GM10248 (cell line): Measurements from ENCODE around the gene KHDC4.

Experiments used
- CTCF ChIA-PET: fragments of 300-600 bp; sonication (Branson Sonifier 250); formaldehyde crosslinking; extraction: SDS; loops from one replicate; lab custom pipeline; 2021; ENCODE audit warnings: antibody characterized with exemption; lab: Yijun Ruan, JAX
- POLR2A ChIA-PET: fragments of 350-650 bp; sonication (Branson Sonifier 250); formaldehyde crosslinking; extraction: SDS; loops from one replicate; lab custom pipeline; 2020; ENCODE audit warnings: antibody characterized with exemption; lab: Yijun Ruan, JAX
- DNase-seq: peaks from one replicate; pipeline ENCODE4 v3.0.0; 2012; ENCODE audit errors: extremely low spot score
- TF ChIP-seq, protein P1 (sequence below): IDR thresholded peaks from 2 replicates; pipeline ENCODE4 v1.5.1; 2012; ENCODE audit warnings: mild to moderate bottlenecking, low read depth; ENCODE audit errors: extremely low read depth, missing control alignments, control extremely low read depth

The KHDC4 gene

DNA sequence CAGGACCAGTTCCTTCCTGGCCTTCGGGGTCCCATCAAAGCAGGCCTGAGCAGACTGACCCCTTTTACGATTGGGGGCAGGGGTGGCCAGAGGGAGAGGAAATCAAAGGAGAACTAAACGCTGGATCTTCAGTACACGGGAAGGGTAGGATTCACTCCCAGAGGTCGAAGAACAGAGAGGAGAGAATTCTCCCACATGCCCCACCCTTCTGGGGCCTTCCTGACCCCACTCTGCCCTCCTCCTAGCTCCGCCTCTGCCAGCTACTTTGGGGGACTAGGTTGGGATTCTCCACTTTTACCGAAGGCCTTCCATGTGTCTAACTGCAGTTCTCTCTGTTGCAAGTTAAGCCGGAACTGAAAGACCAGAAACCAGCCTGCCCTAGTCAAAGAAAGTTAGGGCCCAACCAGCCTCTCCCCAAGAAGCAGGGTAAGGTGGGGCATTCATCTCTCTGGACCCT lies 44.8 kb upstream of the KHDC4 start:
- CTCF ChIA-PET: interaction anchor here (0.6 to 19.5 kb wide), 6 partner anchors 9 to 246 kb away, joined by 3 to 215 read pairs (median 20); no protein-coding TSS in a partner anchor

DNA sequence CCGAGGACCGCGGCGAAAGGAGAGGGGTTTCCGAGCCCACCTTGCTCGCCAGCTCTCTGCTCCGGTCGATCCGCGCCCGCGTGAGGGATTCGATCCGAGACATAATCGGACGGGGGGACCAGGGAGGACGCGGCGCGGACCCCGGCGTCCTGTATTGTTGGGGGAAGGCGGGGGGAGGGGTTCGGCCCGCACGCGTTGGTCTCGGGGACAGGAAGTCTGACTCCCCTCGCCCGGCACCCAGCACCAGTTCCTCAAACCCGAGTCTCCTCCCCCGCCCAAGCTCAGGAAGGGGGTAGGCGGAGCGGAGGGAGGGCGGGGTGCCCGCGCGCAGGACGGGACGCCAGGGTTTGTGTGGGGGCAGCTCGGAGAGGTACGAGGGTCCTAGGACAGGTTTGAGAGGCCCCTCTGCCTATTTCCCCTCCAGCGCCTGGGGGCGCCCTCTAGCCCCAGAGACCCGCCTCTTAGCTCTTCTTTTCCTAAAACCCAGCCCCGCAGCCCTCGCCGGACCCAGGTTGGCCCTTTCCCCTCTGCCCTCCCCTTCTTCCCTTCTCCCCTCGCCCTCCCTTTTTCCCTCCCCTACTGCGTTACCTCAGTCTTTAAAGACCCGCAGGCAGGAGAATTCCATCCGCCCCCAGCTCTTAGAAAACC lies 44.2 kb upstream of the KHDC4 start, which contains the start of gene ARHGEF2:
Gene ARHGEF2 (minus strand): TSS at position 223 of the 648 bp plus-strand sequence. CDS start 120 bp downstream, at position 103.
- ChIA-PET POLR2A (interaction anchor here (0.6 to 1.3 kb wide), 5 partner anchors 8 to 322 kb away, joined by 3 to 6 read pairs (median 4); no protein-coding TSS in a partner anchor), CTCF (interaction anchor here (0.6 to 19.5 kb wide), 9 partner anchors 8 to 247 kb away, joined by 3 to 215 read pairs (median 6); no protein-coding TSS in a partner anchor)
- peak; percentile 90 for DNase-seq
- TF ChIP-seq, protein P1, sequence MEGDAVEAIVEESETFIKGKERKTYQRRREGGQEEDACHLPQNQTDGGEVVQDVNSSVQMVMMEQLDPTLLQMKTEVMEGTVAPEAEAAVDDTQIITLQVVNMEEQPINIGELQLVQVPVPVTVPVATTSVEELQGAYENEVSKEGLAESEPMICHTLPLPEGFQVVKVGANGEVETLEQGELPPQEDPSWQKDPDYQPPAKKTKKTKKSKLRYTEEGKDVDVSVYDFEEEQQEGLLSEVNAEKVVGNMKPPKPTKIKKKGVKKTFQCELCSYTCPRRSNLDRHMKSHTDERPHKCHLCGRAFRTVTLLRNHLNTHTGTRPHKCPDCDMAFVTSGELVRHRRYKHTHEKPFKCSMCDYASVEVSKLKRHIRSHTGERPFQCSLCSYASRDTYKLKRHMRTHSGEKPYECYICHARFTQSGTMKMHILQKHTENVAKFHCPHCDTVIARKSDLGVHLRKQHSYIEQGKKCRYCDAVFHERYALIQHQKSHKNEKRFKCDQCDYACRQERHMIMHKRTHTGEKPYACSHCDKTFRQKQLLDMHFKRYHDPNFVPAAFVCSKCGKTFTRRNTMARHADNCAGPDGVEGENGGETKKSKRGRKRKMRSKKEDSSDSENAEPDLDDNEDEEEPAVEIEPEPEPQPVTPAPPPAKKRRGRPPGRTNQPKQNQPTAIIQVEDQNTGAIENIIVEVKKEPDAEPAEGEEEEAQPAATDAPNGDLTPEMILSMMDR: peak; percentile 33

More for the DNA sequence above, 44.8 kb upstream of the KHDC4 start:
- TF ChIP-seq, protein P1: no peak
- POLR2A ChIA-PET: interaction anchor here (0.6 to 1.3 kb wide), 4 partner anchors 9 to 321 kb away, joined by 3 to 4 read pairs (median 4); no protein-coding TSS in a partner anchor
- no peak for DNase-seq

DNA sequence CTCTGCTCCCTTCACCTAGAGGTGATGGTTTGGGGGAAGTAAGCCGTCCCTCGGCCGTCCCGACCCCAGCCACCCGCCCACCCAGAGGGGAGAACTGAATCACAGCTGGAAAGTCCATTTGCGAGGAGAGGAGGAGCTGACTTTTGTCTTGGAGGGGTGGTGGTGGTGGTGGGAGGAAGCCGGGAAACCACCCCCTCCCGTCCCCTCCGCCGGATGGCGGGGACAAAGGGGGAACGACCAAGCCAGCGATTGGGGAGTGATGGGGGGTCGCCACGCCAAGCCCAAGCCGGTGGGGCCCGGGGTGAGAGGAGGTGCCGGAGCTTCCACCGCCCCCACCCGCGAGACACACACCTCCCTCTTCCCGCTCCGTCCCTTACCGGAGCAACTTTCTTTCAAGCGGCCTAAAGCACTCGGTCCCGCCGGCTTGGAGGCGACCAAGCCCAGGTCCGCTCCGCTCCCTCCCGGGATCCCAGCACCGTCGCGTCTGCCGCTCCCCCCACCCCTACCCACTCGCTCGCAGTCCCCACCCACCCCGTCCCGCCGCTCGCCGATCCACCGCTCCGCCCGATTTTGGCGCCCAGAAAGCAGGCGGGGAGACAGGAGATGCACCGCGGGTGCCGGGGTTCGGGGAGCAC lies 43.6 kb upstream of the KHDC4 start:
- ChIA-PET CTCF (interaction anchor here (0.7 to 19.5 kb wide), 12 partner anchors 10 to 727 kb away, joined by 3 to 215 read pairs (median 4); partner anchors contain the start of gene KHDC4), POLR2A (interaction anchor here (0.6 to 1.5 kb wide), 5 partner anchors 32 to 238 kb away, joined by 3 to 6 read pairs (median 4); no protein-coding TSS in a partner anchor)
- TF ChIP-seq, protein P1: no peak
- DNase-seq: peak; percentile 68

DNA sequence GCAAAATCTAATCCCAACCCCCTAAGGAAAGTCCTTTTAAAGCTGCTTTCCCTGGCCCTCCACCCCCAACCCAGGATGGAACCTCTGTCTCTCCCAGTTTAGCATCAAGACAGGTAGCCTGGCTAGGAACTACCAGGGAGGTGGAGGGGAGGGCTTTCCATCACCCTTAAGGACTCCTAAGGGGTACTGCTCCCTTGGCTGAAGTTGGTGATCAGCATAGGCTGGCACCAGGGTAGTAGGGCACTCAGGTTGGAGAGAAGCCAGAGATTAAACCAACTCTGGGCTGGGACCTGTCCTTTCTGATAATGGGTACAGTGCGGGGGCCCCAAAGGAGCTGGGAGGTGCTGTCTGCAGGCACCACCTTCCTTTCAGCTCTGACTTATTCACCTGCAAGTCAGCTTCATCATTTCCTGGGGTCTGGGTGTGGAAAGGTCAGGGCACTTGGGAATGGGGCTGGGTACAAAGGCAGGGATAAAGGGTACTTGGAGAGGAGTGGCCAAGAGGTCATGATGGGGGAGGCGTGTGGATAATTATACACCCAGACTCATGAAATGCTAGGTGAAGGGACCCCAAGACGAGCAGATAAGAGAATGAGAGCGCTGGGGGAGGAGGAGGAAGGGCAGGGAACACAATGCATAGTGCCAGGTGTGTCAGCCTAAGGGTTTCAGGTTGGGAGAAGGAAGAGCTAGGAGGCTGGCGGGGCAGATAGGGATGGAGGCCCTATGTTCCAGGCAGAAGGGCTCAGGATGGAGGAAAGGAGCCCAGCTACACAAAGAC lies 42.9 kb upstream of the KHDC4 start:
- ChIA-PET POLR2A (interaction anchor here (0.5 to 1.5 kb wide), 5 partner anchors 31 to 300 kb away, joined by 3 to 6 read pairs (median 4); no protein-coding TSS in a partner anchor), CTCF (interaction anchor here (0.9 to 19.5 kb wide), 12 partner anchors 9 to 726 kb away, joined by 3 to 215 read pairs (median 4); partner anchors contain the start of gene KHDC4)
- DNase-seq: no peak
- TF ChIP-seq, protein P1: no peak

DNA sequence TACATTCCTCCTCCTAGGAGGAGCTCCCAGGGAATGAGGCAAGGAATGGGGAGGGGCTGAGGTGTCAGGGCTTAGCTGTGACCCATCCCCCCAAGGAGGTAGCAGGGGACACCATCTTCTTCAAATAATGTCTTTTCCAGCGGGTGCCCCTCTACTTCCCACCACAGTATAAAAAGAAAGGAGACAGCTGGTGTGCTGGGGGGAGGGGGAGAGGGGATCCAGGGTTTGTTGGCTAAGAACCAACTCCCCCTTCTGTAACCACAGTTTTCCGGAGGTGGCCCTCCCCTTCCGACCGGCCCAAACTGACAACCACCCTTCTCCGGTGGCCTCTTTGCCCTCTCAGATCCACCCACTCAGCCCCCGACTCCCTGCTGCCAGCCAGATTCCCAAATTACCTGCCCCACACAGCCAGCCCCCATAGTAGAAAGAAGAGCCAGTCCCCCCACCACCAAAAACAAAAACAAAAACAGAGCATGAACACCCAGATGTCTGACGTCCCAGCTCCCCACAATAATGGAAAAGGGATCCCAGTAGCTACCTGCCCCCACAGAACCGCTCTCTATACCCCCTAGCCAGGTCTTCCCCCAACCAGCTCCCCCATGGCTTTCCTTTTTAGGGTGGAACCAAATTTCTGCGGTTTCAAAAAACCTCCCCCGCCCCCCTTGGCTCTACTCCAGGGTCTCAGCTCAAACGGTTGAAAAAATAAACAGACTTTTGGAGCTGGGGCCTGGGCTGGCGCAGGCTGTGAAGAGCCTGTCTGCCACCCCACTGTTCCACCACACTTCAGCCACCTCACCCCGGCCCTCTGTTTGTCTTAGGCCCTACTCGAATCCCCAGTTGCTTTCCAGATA lies 42.1 kb upstream of the KHDC4 start:
- peak; percentile 63 for DNase-seq

More for the DNA sequence above, 42.1 kb upstream of the KHDC4 start:
- CTCF ChIA-PET: interaction anchor here (0.9 to 19.5 kb wide), 11 partner anchors 7 to 90 kb away, joined by 3 to 215 read pairs (median 5); partner anchors contain the start of gene KHDC4
- POLR2A ChIA-PET: interaction anchor here (0.5 to 1.5 kb wide), 4 partner anchors 20 to 301 kb away, joined by 3 to 4 read pairs (median 3); no protein-coding TSS in a partner anchor
- TF ChIP-seq, protein P1: no peak
